Thyroid gland (tissue), 4 donors: ENCODE data around the gene ACTC1.

Experiments
- POLR2A ChIP-seq, 2 donors: fragments of 450-650 bp; IDR thresholded peaks; one replicate each; pipeline ENCODE4 v1.6.1; 2017; ENCODE audit warnings: antibody characterized with exemption in 2 of 2, mild to moderate bottlenecking in 2 of 2, moderate library complexity in 1 of 2
- TF ChIP-seq, protein P1 (sequence below), 6 experiments: fragments of 200-600 bp in 3 of 6; fragments of 450-650 bp in 3 of 6; sonication (generic) in 3 of 6; IDR thresholded peaks; one replicate each; pipeline ENCODE4 v1.5.1; 2016 to 2019; ENCODE audit warnings: antibody characterized with exemption in 6 of 6, mild to moderate bottlenecking in 2 of 6, inconsistent platforms in 1 of 6, moderate library complexity in 1 of 6

DNA sequence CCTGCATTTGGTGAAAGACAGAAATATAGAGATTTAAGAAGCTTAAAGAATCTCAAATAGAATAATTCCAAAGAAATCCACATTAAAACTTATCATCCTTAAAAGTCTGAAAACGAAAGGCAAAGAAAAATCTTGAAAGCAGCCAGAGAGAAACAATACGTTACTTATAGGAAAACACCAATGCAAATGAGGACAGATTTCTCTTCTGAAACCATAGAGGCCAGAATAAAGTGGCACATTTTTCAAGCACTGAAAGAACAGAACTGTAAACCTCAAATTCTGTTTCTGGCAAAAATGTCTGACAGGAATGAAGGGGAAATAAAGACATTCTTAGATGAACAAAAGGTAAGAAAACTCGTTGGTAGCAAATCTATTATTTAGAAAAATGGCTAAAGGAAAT, 13.8 kb upstream of the ACTC1 start:
- TF ChIP-seq POLR2A (IDR thresholded peaks at IDR 0.05): no peak
- TF ChIP-seq, protein P1, sequence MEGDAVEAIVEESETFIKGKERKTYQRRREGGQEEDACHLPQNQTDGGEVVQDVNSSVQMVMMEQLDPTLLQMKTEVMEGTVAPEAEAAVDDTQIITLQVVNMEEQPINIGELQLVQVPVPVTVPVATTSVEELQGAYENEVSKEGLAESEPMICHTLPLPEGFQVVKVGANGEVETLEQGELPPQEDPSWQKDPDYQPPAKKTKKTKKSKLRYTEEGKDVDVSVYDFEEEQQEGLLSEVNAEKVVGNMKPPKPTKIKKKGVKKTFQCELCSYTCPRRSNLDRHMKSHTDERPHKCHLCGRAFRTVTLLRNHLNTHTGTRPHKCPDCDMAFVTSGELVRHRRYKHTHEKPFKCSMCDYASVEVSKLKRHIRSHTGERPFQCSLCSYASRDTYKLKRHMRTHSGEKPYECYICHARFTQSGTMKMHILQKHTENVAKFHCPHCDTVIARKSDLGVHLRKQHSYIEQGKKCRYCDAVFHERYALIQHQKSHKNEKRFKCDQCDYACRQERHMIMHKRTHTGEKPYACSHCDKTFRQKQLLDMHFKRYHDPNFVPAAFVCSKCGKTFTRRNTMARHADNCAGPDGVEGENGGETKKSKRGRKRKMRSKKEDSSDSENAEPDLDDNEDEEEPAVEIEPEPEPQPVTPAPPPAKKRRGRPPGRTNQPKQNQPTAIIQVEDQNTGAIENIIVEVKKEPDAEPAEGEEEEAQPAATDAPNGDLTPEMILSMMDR (IDR thresholded peaks at IDR 0.05): no peak
